Activated CD4-positive, alpha-beta T cell treated with anti-CD3 and anti-CD28 coated beads, Interleukin-2, amount 50 U/mL, for 16 hours (primary cell): ENCODE measurements around the gene CDK11B.
A peak's percentile ranks its signal among the peaks of the same experiment; 100 is the strongest.
"Not testable (repeated sequence)": the region's sequence is repeated elsewhere in the genome, so short reads cannot be mapped to it uniquely, and the experiment has no call there.

Source experiments
- DNase-seq: peaks from one replicate; pipeline ENCODE4 v3.0.0-alpha.2; 2020

The CDK11B gene

DNA sequence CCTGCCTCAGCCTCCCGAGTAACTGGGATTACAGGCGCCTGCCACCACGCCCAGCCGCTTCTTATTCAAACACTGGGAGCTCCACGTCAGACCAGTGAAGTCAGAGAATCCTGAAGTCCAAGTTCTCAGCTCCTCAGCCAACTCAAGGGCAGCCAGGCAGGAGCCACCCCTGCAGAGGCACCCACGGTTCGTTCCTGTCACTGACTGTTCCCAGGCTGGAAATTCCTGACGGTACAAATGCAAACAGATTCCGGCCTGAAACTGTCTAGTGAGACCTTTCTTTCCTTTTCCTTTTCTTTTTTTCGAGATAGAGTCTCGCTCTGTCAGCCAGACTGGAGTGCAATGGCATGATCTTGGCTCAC is 22.1 kb upstream of the CDK11B start:
- no peak for DNase-seq

DNA sequence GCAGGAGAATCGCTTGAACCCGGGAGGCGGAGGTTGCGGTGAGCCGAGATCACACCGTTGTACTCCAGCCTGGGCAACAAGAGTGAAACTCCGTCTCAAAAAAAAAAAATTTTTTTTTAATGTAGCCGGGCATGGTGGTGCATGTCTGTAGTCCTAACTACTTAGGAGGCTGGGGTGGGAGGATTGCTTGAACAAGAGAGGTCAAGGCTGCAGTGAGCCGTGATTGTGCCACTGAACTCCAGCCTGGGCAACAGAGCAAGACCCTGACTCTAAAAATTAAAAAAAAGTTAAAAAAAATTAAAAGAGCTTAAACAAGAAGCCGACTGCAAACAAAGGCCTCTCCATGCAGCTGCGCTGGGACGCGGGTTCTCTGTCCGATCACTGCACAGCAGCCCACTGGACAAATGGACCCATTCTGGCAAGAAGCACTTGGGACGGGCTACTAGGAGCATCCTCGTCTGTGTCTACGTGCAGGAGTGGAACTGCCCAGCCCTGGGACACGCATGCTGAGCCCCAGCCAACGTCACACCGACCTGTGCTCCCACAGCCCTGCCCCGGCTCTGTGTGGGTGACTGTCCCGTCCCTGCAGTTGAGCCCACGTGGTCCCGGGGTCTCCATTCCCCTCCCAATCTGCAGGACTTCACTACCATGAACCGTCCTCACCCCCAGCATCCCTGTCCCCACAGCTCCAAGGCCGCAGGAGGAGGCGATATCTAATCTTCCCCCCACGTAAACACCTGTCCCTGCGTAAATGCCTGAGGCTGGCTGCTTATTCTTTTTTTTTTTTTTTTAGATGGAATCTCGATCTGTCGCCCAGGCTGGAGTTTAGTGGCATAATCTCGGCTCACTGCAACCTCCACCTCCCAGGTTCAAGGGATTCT is 21.5 kb upstream of the CDK11B start:
- DNase-seq: no peak

DNA sequence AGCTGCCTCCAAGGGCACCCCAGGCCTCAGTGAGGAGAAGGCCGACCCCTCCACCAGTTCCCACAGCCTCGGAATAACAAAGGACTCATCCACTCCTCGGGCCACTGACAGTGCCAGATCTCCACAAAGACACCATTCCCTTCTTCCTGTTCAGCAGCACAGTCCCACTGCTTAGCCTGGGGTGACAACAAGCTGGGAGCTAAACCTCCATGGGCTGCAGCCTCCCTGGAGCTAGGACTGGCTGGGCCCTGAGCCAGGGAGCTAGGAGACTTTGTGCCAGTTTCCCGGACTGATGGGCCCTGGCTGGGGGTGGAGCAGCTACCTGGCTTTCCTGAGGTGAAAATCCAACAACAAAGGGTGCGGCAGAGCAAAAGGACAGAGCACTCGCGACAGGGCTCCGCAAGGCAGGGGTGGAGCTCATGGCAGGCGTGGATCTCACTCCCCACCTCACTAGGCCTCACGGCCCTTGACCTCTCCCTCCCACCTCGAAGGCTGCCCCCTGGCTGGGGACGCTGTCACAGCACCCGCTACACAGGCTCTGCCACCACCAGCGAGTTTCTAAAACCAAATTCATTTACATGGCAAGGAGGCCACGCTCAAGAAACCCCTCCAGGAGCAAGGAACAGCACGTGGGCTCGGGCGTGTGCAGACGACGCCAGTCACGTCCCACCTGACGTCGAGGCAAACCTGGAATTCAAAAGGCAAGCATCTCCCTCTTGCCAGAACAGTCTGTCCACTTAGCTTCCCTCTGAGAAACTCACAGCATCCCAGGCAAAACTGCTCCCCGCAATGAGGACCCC is 20.0 kb upstream of the CDK11B start:
- peak; percentile 69 for DNase-seq

DNA sequence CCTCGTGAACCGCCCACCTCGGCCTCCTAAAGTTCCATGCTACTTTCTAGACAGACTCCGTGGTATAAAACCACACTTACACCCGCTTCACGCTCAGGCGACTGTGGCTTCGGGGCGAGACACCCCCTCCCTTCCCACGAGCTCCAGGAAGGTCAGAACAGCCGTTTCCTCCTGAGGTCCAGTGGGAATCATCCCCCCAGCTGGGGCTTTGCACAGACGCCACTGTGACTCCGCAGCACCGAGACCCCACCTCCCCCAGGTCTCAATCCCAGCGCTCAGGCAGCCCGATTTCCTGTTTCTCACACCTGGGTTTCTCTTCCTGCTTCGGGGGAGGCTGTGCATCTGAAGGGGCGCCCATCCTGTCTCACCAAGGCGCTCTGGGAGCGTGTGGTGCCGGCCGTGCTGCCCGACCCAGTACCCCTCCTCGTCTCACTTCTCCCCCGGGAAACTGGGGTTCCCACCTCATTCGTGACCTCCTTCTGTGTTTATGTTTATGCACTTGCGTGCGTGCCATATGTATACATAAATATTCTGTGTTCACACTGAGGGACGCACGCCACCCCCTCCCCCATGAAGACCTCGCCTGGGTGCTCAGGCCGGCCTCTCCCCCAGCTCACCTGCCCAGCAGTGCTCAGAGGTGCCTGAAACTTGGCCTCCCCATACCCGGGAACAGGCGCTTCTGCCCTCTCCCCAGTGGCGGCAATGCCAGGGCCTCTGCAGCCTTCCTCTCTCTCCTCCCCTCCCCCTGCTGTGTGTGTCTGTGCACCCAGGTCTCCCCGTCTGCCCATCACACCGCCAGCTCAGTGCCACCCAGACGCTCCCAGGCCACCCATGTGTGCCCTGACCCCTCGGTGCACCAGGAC is 19.1 kb upstream of the CDK11B start:
- peak; percentile 32 for DNase-seq

DNA sequence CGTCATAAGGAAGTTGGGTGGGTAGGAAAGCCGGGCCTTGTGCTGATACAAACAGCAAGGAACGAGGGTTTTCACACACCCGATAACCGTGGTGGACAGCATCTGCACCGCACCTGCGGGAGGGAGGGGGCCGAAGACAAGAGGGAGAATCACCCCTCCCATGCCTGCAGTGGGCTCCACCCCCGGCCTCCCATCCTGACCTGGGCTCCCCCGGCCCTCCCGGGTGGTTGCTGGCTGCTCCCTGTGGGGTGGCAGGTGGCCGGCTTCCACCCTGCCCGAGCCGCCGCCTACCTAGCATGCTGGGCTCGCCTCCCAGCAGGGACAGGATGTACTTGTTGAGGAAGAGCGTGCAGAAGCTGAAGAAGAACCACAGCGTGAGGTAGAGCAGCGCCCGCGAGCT is 17.3 kb upstream of the CDK11B start:
- not testable (repeated sequence) for DNase-seq

DNA sequence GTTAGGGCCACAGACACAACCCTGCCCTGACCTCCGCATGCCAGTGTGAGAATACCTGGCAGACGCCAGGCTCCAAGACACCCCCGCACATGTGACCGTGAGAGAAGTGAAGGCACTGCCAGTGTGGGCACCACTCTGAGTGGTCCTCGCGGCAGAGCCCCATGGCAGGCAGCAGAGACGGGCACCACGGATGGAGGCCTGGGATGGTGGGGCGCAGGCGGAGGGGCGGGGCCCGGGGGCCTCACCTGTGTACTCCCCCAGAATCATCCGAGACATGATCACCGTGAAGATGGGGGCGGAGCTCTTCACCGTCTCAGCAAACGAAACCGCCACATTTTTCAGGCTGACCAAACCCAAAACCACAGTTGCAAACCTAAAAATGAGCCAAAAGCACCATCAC is 16.4 kb upstream of the CDK11B start:
- not testable (repeated sequence) for DNase-seq

DNA sequence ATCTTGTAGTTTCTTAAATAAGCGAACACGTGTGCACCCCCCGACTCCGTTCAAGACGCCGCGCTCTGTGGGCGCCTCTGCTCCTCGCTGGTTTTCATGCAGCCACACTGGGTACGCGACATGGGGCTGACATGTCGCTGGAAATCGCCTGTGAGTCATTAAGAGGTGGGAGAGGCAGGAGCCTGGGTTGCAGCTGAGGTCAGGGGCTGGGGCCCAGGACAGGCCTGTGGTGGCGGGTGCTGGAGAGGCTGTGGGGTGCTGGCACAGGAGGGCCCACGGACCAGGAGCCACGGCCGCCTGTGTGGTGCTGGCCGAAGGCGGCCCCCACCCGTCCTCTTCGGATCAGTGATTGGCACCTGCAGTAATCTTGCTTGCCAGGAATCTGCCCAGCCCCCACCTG is 16.0 kb upstream of the CDK11B start:
- DNase-seq: not testable (repeated sequence)

DNA sequence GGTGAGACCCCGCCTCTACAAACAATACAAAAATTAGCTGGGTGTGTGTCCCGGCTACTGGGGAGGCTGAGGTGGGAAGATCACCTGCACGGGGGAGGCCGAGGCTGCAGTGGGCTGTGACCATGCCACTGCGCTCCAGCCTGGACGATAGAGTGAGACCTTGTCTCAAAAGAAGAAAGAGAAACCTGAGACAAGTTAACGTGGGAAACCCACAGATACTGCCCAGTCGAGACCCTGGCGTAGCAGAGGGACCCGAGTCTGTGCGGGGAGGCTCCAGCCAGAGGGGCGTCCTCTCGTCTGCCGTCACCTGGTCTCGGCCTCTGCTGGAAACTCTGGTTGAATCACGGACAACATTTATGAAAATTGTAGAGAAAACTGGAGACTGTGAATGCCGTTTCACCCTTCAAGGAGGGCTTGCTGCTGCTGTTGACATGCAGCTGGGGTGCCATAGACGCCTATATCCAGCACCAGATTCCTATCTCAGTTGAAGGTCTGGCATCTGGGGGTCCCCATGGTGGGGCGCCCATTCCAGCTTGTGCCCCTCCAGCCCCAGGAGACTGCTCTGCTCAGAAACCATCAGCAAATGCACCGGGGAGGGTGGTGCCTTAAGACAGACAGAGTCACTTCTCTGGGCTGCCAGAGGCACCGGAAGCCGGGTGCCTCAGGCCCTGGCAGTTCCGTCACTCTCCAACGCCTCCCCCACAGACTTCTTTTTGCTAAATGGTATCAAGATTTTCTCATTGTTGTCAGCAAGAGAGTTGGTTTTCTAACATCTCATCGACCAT is 13.6 kb upstream of the CDK11B start:
- no peak for DNase-seq

DNA sequence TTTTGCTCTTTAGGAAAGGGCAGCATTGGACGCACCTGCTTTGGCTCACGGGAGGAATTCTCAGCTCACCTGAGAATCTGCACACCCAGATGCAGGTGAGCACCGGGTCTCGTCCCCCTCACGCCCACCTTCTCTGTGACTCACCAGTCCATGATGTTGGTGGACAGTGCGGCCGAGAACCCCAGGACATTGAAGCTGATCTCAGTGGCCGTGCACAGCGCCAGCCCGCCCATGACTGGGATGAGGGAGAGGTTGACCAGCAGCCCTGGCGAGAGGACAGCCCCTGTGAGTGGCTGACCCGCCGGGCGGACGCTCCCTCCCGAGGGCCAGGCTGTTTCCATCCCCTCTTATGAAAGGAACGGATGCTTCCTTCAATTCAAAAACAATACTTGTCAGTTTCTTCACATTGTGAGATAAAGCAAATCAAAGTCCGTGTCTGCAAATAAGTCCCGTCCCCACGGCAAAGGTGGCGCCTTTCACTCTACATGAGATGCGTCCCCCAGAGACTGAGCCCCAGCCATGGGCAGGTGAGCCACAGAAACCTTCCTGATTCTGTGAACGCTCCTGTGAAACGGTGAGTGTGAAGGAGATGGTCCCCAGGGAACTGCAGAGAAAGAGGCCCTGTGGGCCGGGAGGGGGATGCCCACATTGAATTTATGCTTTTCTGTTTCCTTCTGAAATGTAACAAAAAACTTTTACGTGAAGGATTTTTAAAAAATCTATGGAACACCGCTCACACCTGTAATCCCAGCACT is 12.7 kb upstream of the CDK11B start:
- no peak for DNase-seq

DNA sequence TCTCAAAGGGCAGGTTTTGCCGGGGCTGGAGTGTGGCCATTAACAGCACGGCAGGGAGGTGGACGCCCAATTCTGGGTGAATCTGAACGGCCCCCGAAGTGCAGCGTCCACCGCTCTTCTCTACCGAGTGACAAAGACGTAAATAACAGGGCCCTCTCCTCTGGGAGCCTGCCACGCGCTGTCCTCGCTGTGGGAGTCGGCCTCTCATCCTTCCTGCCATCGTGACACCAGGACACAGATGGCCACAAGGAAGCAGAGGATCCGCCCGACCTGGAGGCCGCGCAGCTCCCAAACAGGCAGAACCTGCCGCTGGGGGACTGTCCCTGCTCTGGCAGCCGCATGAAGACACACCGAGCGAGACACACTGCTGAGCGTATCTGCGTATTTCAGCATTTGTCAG is 12.1 kb upstream of the CDK11B start:
- DNase-seq: no peak

DNA sequence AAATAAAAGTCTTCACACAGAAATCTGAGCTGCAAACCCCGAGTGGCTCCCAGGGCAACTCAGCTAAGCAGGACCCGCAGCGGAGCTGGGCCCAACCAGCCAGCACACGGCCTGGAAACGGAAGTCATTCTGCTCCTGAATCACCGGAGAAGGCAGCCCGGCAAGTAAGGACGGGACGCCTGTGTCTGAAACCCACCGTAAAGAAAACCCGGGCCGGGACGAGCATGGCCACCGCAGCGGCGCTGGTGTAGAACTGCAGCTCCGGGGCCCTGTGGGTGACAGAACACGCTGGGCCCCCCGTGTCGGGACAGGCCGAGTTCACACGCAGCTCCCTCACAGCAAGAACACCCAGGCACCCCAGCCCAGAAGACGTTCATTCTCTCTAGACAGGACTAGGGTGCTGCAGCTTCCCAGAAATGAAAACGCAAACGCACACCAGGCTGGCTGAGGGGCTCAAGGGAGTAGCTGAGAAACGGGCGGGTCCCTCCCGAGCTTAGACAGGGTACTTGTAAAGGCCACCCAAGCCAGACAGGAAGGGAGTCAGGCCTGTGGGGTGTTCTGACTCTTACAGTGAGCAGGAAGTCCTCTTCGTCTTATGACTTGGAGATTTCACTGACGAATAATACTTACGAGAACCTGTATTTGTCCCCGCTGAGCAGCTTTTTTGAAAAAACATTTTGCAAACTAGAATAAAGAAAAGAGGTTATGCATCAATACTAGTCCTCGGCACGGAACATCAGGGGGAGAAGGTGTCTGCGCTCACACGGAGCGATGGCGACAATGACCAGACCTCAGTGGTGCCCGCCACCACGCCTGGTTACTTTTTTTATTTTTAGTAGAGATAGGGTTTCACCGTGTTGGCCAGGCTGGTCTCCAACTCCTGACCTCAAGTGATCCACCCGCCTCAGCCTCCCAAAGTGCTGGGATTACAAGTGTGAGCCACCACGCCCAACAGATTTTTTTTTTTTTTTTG is 10.9 kb upstream of the CDK11B start:
- DNase-seq: no peak

DNA sequence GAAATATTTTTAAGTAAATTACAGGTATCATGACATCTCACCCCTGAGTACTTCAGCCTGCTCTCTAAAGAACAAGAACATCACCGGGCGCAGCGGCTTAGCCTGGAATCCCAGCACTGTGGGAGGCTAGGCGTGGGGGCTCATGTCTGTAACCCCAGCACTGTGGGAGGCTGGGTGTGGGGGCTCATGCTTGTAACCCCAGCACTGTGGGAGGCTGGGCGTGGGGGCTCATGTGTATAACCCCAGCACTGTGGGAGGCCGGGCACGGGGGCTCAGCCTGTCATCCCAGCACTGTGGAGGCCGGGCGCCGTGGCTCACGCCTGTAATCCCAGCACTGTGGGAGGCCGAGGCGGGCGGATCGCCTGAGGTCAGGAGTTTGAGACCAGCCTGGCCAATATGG is 7.7 kb upstream of the CDK11B start:
- DNase-seq: no peak

DNA sequence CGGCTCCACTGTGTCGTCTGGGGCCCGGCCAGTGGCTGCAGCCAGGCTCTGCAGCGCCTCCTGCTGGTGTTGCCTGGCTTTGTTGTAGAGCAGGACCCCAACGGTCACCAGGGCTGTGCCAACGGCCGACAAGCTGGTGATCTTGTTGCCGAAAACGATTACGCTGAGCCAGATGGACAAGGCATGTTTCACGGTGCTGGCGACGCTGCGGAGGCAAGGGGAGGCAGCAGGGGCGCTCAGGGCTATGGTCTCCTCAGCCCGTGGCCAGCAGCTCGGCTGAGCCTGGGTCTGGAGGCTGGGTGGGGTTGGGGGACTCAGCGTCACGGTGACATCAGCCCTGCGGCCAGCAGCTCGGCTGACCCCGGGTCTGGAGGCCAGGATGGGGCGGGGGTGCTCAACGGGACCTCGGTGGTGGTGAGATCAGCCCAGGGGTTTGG is 7.0 kb upstream of the CDK11B start:
- peak; percentile 18 for DNase-seq

DNA sequence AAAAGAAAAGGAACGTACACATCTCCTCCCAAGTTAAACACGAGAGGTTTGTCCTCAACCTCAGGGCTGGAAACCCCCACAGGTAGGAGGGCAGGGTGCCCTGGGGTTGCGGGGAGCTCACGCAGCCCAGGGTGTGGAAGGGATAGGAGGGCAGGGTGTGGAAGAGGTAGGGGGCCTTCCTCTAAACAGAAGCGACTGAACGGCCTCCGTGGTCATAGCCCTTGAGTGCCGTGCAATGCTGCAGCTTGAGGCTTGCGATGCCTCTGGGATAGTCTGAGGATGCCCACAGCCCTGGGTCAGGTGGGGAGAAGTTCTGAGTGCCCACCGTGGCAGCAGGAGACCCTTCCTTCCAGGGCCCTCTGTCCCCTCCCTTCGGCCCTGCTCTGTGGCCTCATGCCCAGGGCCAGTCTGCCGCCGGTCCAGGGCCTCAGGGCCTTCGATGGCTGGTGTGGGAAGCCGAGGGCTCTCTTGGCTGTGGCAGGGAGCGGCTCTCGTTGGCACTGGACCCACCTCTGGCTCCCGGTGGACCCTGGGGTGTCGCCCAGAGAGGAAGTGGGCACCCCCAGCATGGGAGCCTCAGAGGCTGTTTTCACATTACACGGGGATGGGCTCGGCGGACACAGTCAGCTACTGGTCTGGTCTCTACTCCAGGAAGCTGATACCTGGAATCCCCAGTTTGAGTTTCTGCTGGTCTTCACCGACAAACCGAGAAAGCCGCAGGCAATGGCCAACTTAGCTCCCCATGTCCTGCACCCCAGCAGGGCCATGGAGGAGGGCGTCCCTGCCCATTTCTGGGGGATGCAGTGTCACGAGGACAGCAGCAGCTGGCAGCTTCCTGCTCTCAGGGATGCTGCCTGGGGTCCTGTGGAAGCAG is 6.4 kb upstream of the CDK11B start:
- no peak for DNase-seq

DNA sequence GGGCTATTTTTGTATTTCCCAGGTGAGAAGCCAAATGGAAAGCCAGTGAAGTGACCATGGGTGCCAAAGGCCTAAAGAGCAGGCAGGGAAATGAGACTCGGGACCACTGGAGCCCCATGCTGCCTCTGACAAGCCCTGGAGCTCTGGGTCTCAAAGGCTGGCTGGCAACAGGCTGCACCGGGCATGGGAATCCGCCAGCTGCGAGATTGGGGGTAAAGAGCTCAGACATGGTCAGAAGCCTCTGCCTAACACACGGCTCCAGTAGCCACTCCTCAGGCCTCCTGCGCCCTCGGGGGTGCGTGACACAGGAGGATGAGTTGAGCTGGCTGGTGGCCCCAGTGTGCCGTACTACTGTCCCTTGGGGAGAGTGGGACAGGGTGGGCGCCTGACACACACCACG is 5.5 kb upstream of the CDK11B start:
- DNase-seq: not testable (repeated sequence)

DNA sequence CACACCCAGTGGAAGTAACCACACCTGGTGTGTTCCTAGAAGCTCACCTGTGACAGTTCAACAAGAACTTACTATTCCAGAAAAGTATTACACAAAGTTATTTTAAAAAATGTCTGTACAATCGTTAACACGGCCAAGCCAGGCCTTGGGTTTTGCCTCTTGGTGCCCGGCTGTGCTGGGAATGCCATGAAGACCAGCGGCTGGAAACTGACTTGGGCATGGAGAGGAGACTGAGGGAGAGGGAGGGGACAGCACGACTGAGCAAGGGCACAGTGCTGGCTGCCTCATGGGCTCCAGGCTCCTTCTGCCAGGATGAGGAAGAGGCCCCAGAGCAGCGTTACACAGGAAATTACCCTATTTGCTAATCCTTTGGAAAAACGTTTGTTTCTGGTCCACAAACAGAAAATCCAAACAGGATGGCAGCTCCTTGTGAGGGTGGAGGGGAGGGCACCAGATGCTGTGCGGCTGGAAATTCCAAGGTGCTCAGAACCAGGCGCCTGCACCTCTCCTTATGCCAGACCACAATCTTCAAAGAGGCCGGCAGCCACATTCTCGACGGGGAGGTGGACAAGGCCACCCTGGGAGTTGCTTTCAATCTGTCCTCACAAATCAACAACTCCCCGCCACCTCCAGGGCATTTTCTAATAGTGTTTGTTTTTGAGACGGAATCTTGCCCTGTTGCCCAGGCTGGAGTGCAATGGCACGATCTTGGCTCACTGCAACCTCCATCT is 4.2 kb upstream of the CDK11B start:
- not testable (repeated sequence) for DNase-seq

DNA sequence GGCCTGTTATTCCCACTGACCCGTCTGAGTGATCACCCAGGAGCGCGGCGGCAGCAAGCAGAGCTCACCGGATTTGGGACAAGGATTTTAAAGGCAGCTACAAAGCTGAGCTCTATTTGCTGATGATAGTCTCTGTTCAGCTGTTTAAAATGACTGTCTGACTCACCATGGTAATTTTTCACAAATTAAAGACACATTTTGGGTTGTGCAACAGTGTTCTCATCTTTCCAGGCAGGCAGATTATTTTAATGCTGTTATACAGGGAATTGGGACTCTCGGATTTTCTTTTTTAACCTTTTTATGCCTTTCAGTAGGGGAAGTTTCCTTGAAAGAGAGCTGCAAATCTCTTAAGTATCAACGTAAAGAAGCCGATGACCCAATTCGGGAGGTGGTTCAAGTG is 3.6 kb upstream of the CDK11B start:
- not testable (repeated sequence) for DNase-seq

DNA sequence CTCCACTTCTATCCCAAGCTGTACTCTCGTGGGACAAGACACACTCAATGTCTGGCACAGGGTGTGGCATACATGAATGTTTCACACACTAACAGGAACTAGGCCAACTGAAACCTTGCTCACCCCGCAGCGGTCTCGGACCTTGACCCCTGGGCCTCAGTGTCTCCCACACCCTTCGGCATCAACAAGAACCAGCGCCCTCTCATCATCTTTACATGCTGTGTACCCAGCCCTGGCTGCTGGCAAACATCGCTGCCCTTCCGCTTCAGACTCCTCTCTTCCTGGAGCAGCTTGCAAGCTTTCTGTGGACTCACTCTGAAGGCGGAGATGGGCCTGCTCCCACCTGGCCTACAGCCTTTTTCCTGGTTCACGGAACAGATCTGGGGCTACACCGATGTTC is 10.5 kb downstream of the CDK11B start:
- not testable (repeated sequence) for DNase-seq
